ENCODE data around the gene NEK9.
A peak's percentile ranks its signal among the peaks of the same experiment; 100 is the strongest.

The NEK9 gene

DNA sequence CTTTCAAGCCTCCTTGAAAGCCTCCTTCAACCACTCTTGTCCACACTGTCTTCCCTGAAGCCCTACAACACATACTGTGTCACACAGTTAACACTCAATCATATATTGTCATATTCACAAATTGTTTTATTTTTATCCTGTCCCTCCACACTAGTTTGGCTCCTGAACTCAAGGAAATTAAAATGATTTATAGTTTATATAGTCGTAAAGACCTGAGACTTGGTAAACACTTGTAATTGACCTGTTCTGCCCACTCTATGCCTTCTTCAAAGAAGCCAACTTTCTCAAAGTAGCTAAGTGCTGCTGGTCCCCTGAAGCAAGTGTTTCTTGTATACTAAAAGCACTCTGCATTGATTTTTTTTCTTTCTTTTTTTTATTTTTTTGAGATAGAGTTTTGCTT lies 15.6 kb upstream of the NEK9 start:
- H3K79me2 ChIP-seq (ENCODE audit: control insufficient read depth, low read length) = peaks cover 34% of the 10 kb centered on the region
- no peaks in the 10 kb centered on the region for H3K9me2 ChIP-seq (replicated peaks; ENCODE audit: control insufficient read depth, low read length)
- no peak overlapping the region for H3K27ac ChIP-seq (ENCODE audit: low read depth, low read length)
- no peak overlapping the region for H3K4me2 ChIP-seq (ENCODE audit: low read length)
- no peak overlapping the region for H3K4me3 ChIP-seq (ENCODE audit: low read length)
- H3K36me3 ChIP-seq (ENCODE audit: control insufficient read depth, low read length) = peaks cover 36% of the 10 kb centered on the region
- H3K9me3 ChIP-seq (ENCODE audit: control insufficient read depth, insufficient read depth, low read length) = no peaks in the 10 kb centered on the region
- TF ChIP-seq, protein P1, sequence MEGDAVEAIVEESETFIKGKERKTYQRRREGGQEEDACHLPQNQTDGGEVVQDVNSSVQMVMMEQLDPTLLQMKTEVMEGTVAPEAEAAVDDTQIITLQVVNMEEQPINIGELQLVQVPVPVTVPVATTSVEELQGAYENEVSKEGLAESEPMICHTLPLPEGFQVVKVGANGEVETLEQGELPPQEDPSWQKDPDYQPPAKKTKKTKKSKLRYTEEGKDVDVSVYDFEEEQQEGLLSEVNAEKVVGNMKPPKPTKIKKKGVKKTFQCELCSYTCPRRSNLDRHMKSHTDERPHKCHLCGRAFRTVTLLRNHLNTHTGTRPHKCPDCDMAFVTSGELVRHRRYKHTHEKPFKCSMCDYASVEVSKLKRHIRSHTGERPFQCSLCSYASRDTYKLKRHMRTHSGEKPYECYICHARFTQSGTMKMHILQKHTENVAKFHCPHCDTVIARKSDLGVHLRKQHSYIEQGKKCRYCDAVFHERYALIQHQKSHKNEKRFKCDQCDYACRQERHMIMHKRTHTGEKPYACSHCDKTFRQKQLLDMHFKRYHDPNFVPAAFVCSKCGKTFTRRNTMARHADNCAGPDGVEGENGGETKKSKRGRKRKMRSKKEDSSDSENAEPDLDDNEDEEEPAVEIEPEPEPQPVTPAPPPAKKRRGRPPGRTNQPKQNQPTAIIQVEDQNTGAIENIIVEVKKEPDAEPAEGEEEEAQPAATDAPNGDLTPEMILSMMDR (IDR thresholded peaks at IDR 0.05; ENCODE audit: low read depth, low read length, poor library complexity, severe bottlenecking) = no peak
- TF ChIP-seq EZH2phosphoT487 (IDR thresholded peaks at IDR 0.05; ENCODE audit: borderline replicate concordance, low read length) = no peak
- peaks cover 37% of the 10 kb centered on the region for H3K4me1 ChIP-seq (ENCODE audit: control insufficient read depth, low read length)
- peaks cover 8% of the 10 kb centered on the region for H4K20me1 ChIP-seq (ENCODE audit: control insufficient read depth, insufficient read depth, low read depth, low read length)
- peaks cover 3% of the 10 kb centered on the region; the same call in 1 of the 2 replicates for H3F3A ChIP-seq (ENCODE audit: control insufficient read depth, insufficient read depth)
- no peaks in the 10 kb centered on the region for H3K27me3 ChIP-seq (ENCODE audit: control insufficient read depth, low read length)

DNA sequence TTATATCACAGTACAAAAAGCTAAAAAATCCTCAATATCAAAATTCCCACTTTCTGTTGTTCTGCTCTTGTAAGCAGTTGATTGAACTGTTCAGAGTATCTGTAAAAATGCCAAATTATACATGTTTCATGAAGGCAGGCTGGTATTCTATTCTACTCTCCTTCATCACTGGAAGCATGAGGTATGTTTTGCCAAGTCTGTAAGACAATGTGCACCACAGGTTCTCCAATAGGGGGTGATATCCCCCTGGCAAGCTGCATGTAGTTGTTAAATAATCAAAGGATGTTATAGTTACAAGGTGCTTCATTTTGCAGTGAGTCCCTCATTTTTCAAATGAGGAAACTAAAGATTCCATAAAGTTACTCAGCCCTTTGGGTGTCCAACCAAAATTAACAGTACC lies 15.1 kb upstream of the NEK9 start:
- Histone ChIP-seq H3K4me3 (ENCODE audit: low read length) (no peak overlapping the region), H3K27ac (ENCODE audit: low read depth, low read length) (no peak overlapping the region), H3K4me1 (ENCODE audit: control insufficient read depth, low read length) (peaks cover 37% of the 10 kb centered on the region), H3K79me2 (ENCODE audit: control insufficient read depth, low read length) (peaks cover 34% of the 10 kb centered on the region), H3K27me3 (ENCODE audit: control insufficient read depth, low read length) (no peaks in the 10 kb centered on the region), H3F3A (ENCODE audit: control insufficient read depth, insufficient read depth) (peaks cover 3% of the 10 kb centered on the region; the same call in 1 of the 2 replicates), H3K9me2 (replicated peaks; ENCODE audit: control insufficient read depth, low read length) (no peaks in the 10 kb centered on the region), H3K36me3 (ENCODE audit: control insufficient read depth, low read length) (peaks cover 31% of the 10 kb centered on the region), H3K9me3 (ENCODE audit: control insufficient read depth, insufficient read depth, low read length) (no peaks in the 10 kb centered on the region), H3K4me2 (ENCODE audit: low read length) (no peak overlapping the region), H4K20me1 (ENCODE audit: control insufficient read depth, insufficient read depth, low read depth, low read length) (peaks cover 8% of the 10 kb centered on the region)
- TF ChIP-seq, protein P1 (IDR thresholded peaks at IDR 0.05; ENCODE audit: low read depth, low read length, poor library complexity, severe bottlenecking) = peak; percentile 55
- TF ChIP-seq EZH2phosphoT487 (IDR thresholded peaks at IDR 0.05; ENCODE audit: borderline replicate concordance, low read length) = no peak

DNA sequence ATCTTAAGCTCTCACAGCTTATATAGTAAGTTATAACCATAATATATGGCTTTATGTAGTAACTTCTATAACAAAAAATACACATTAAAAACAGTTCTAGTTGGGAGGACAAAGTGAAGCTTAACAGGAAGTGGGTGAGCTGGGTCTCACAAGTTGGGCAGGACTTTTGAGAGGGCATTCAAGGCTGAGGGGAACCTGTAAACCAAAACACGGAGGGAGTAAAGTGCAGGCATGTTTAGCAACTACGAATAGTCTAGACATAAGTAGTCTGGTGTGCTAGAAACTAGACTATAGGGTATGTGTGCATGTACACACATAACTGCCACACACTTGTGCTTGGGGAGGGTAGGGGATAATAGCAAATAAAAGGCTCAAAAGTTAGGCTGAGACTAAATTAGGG lies 14.2 kb upstream of the NEK9 start:
- H3K27ac ChIP-seq (ENCODE audit: low read depth, low read length) = no peak overlapping the region
- peaks cover 22% of the 10 kb centered on the region; the same call in 1 of the 2 replicates for H3K36me3 ChIP-seq (ENCODE audit: control insufficient read depth, low read length)
- H3K9me3 ChIP-seq (ENCODE audit: control insufficient read depth, insufficient read depth, low read length) = no peaks in the 10 kb centered on the region
- peaks cover 3% of the 10 kb centered on the region; the same call in 1 of the 2 replicates for H3F3A ChIP-seq (ENCODE audit: control insufficient read depth, insufficient read depth)
- no peak overlapping the region for H3K4me3 ChIP-seq (ENCODE audit: low read length)
- peaks cover 36% of the 10 kb centered on the region for H3K79me2 ChIP-seq (ENCODE audit: control insufficient read depth, low read length)
- no peaks in the 10 kb centered on the region for H3K27me3 ChIP-seq (ENCODE audit: control insufficient read depth, low read length)
- H3K4me1 ChIP-seq (ENCODE audit: control insufficient read depth, low read length) = peaks cover 37% of the 10 kb centered on the region
- H3K4me2 ChIP-seq (ENCODE audit: low read length) = 0 out of 2 replicates have a peak overlapping the region, but pooled peaks have one; percentile 6
- peaks cover 8% of the 10 kb centered on the region for H4K20me1 ChIP-seq (ENCODE audit: control insufficient read depth, insufficient read depth, low read depth, low read length)
- TF ChIP-seq, protein P1 (IDR thresholded peaks at IDR 0.05; ENCODE audit: low read depth, low read length, poor library complexity, severe bottlenecking) = no peak
- no peak for TF ChIP-seq EZH2phosphoT487 (IDR thresholded peaks at IDR 0.05; ENCODE audit: borderline replicate concordance, low read length)
- no peaks in the 10 kb centered on the region for H3K9me2 ChIP-seq (replicated peaks; ENCODE audit: control insufficient read depth, low read length)

All from DOHH2 (cell line).